ENCODE results near the gene CAPN10. TPM values are rescaled to one million over a fixed set of nuclear protein-coding genes. Genes with fewer than 3 reads are reported as not detected.
A peak's percentile ranks its signal among the peaks of the same experiment; 100 is the strongest.

Gene CAPN10
- total and polyA plus RNA-seq, 2 donors (not counting 3 experiments of a cell fraction or from before 2014, with no cell fraction given), result 25.2 to 39.9 TPM

DNA sequence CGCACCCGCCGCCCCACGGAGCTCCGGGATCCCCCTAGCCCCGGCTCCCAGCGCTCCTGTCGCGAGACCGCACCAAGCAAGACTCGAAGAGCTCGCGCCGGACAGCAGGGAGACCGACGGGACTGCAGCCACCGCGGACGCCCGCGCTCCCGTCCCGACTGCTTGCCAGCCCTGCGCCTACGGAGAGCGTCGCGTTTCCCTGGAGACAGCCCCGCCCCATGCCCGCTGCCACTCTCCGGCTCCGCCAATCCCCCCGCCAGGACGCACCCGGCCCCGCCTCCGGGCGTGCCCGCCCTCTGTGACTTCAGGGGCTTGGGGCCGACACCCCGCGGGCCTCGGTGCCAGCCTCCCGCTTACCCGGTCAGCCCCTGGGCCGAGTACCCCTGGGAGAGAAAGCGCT, 28.7 kb upstream of the CAPN10 start, which contains the start of gene ANKMY1:
Gene ANKMY1, minus strand, starts transcription at position 181 of the 400 bp plus-strand sequence. CDS start 653 bp downstream, outside the sequence.
- ChIA-PET POLR2A (no interaction called here), CTCF (interaction anchor here (1.6 to 4.3 kb wide), 4 partner anchors 8 to 44 kb away, joined by 4 to 22 read pairs (median 12); partner anchors contain the start of gene CAPN10)
- no peak within 1 kb of the TSS for H3K27ac ChIP-seq (ENCODE audit: insufficient read depth, low read depth, low read length)
- FAIRE-seq (peak; percentile 68), DNase-seq (ENCODE audit: low read depth, low spot score) (peak; percentile 73)
- no peaks in the 10 kb centered on the region for H4K20me1 ChIP-seq (replicated peaks; ENCODE audit: control insufficient read depth, extremely low read depth, insufficient read depth, low read length)
- peak within 1 kb of the TSS; percentile 63 for H3K4me2 ChIP-seq (ENCODE audit: insufficient read depth, low read length)
- H3K36me3 ChIP-seq (ENCODE audit: control insufficient read depth in 2 of 2, extremely low read depth in 1 of 2, insufficient read depth in 2 of 2, low read length in 2 of 2), result peaks cover 0 to 2% of the 10 kb centered on the region in 2 experiments
- no peaks in the 10 kb centered on the region for H3K27me3 ChIP-seq (ENCODE audit: control insufficient read depth in 2 of 2, insufficient read depth in 2 of 2, low read length in 2 of 2)
- peak within 1 kb of the TSS; percentile 27 for H3K9ac ChIP-seq (replicated peaks; ENCODE audit: extremely low read depth, insufficient read depth, low read length)
- dilution Hi-C loops (cut with MboI; ENCODE audit: extremely low pct_ligation_motif_present, low sequenced_read_pairs), result no loop called here
- H3K4me1 ChIP-seq (ENCODE audit: control insufficient read depth, extremely low read depth, insufficient read depth, low read length), result peaks cover 34% of the 10 kb centered on the region
- peaks cover 13% of the 10 kb centered on the region for H3K79me2 ChIP-seq (ENCODE audit: control insufficient read depth, insufficient read depth, low read length)
- no TSS peak for BruUV-seq (replicated peaks)
- intact Hi-C loops (cut with micrococcal nuclease), result no loop called here
- no peaks in the 10 kb centered on the region for H3K9me1 ChIP-seq (replicated peaks; ENCODE audit: control insufficient read depth, extremely low read depth, insufficient read depth, low read length)
- H3K9me3 ChIP-seq (replicated peaks; ENCODE audit: control insufficient read depth, insufficient read depth, low read length), result no peaks in the 10 kb centered on the region
- TF ChIP-seq POLR2AphosphoS5 (IDR thresholded peaks at IDR 0.05; ENCODE audit: insufficient read depth, low read depth, low read length) (peak; percentile 22), FOS (IDR thresholded peaks at IDR 0.05; ENCODE audit: borderline replicate concordance, insufficient read depth, low read length) (no peak)
- H2AFZ ChIP-seq (ENCODE audit: low read depth, low read length), result peak within 1 kb of the TSS; percentile 50
- peak within 1 kb of the TSS in 2 of 3 experiments; percentile 10 to 39 for H3K4me3 ChIP-seq (replicated peaks in 1 of 3; ENCODE audit: insufficient read depth in 1 of 3, low read depth in 1 of 3, low read length in 3 of 3)

GRCh38 chr2:240558236-240558761, 28.2 kb upstream of the CAPN10 start:
- Histone ChIP-seq H3K9me3 (replicated peaks; ENCODE audit: control insufficient read depth, insufficient read depth, low read length) (no peaks in the 10 kb centered on the region), H2AFZ (ENCODE audit: low read depth, low read length) (no peak overlapping the region), H3K36me3 (ENCODE audit: control insufficient read depth in 2 of 2, extremely low read depth in 1 of 2, insufficient read depth in 2 of 2, low read length in 2 of 2) (peaks cover 0 to 2% of the 10 kb centered on the region in 2 experiments), H3K9ac (replicated peaks; ENCODE audit: extremely low read depth, insufficient read depth, low read length) (no peak overlapping the region), H3K27ac (ENCODE audit: insufficient read depth, low read depth, low read length) (no peak overlapping the region), H3K4me3 (replicated peaks in 1 of 3; ENCODE audit: insufficient read depth in 1 of 3, low read depth in 1 of 3, low read length in 3 of 3) (no peak overlapping the region), H3K4me2 (ENCODE audit: insufficient read depth, low read length) (peak overlapping the region; percentile 49), H3K4me1 (ENCODE audit: control insufficient read depth, extremely low read depth, insufficient read depth, low read length) (peaks cover 34% of the 10 kb centered on the region), H3K9me1 (replicated peaks; ENCODE audit: control insufficient read depth, extremely low read depth, insufficient read depth, low read length) (no peaks in the 10 kb centered on the region), H4K20me1 (replicated peaks; ENCODE audit: control insufficient read depth, extremely low read depth, insufficient read depth, low read length) (no peaks in the 10 kb centered on the region), H3K27me3 (ENCODE audit: control insufficient read depth in 2 of 2, insufficient read depth in 2 of 2, low read length in 2 of 2) (no peaks in the 10 kb centered on the region), H3K79me2 (ENCODE audit: control insufficient read depth, insufficient read depth, low read length) (peaks cover 13% of the 10 kb centered on the region)
- no peak for TF ChIP-seq POLR2AphosphoS5 (IDR thresholded peaks at IDR 0.05; ENCODE audit: insufficient read depth, low read depth, low read length)
- TF ChIP-seq EZH2 (IDR thresholded peaks at IDR 0.05; ENCODE audit: borderline replicate concordance, low read depth, low read length, severe bottlenecking), result no peak
- no peak for TF ChIP-seq JUN (IDR thresholded peaks at IDR 0.05; ENCODE audit: borderline replicate concordance, insufficient read depth, insufficient read length, low read depth)
- TF ChIP-seq MYC (IDR thresholded peaks at IDR 0.05; ENCODE audit: low read depth, low read length), result no peak
- TF ChIP-seq FOS (IDR thresholded peaks at IDR 0.05; ENCODE audit: borderline replicate concordance, insufficient read depth, low read length), result no peak
- dilution Hi-C loops (cut with MboI; ENCODE audit: extremely low pct_ligation_motif_present, low sequenced_read_pairs) (no loop called here), intact Hi-C loops (cut with micrococcal nuclease) (no loop called here)
- ChIA-PET POLR2A (no interaction called here), CTCF (interaction anchor here (1.6 to 4.3 kb wide), 4 partner anchors 8 to 44 kb away, joined by 4 to 22 read pairs (median 12); partner anchors contain the start of gene CAPN10)
- DNase-seq (ENCODE audit: low read depth, low spot score) (no peak), FAIRE-seq (no peak)
- BruUV-seq (replicated peaks), result no TSS peak

Data from endothelial cell of umbilical vein (primary cell).